ENCODE data around the gene RHNO1.

- TF ChIP-seq CTCF (IDR thresholded peaks at IDR 0.05; ENCODE audit: low read length), result no peak
- TF ChIP-seq EZH2 (IDR thresholded peaks at IDR 0.05; ENCODE audit: borderline replicate concordance, low read length), result no peak
Measured at GRCh38 chr12:2890001-2890387, 13.0 kb downstream of the RHNO1 start.

Measured in OCI-LY1 (cell line).